Gastroesophageal sphincter (tissue), 3 donors: ENCODE measurements around the gene SEC61A2.

Experiments
- CTCF ChIP-seq, 4 experiments: fragments of 200-600 bp in 2 of 4; fragments of 450-650 bp in 2 of 4; sonication (generic) in 1 of 4; IDR thresholded peaks; one replicate each; pipeline ENCODE4 v1.5.1; 2017 to 2019; ENCODE audit warnings: antibody characterized with exemption in 4 of 4, mild to moderate bottlenecking in 2 of 4, moderate library complexity in 2 of 4
- EP300 ChIP-seq: sonication (generic); formaldehyde crosslinking; IDR thresholded peaks from one replicate; pipeline ENCODE4 v1.6.1; 2017; ENCODE audit warnings: antibody characterized with exemption, mild to moderate bottlenecking
- POLR2A ChIP-seq, 2 donors: fragments of 450-650 bp; IDR thresholded peaks; one replicate each; pipeline ENCODE4 v1.6.1; 2017; ENCODE audit warnings: antibody characterized with exemption in 2 of 2, mild to moderate bottlenecking in 2 of 2, moderate library complexity in 1 of 2
- POLR2AphosphoS5 ChIP-seq: sonication (generic); formaldehyde crosslinking; IDR thresholded peaks from one replicate; pipeline ENCODE4 v1.6.1; 2017; ENCODE audit warnings: antibody characterized with exemption

- TF ChIP-seq CTCF (IDR thresholded peaks at IDR 0.05): peak; percentile 61 to 80 (median 68)
- TF ChIP-seq EP300: no peak
- no peak for TF ChIP-seq POLR2A (IDR thresholded peaks at IDR 0.05)
- TF ChIP-seq POLR2AphosphoS5: no peak
Measured at GRCh38 chr10:12214763-12215218, 85.3 kb downstream of the SEC61A2 start.
